SW 1271 (cell line): ENCODE data around the gene CPS1.

Experiments used
- DNase-seq, 2 experiments: peaks; one replicate each; lab custom pipeline; 2025; lab: John Stamatoyannopoulos, UW

The CPS1 gene

DNA sequence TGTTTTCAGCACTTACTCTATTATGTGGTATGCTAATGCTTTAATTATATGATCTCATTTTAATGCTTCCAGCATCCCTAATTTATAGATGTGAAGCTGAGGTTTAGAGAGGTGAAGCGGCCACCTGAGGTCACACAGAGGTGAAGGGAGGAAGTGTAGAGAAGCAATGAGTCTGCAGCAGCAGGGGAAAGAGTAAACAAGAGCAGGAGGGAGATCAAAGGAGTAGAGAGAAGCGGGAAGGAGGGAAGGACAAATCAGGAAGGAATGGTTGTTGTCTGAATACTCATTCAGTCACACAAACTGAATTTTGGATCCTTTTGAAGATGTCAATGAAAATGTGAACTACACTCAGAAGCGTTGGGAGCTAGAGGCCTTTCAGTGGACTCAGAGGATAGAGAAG lies 130.0 kb downstream of the CPS1 start:
- no peak for DNase-seq

GRCh38 chr2:210687786-210688470 lies 131.5 kb downstream of the CPS1 start:
- no peak for DNase-seq

DNA sequence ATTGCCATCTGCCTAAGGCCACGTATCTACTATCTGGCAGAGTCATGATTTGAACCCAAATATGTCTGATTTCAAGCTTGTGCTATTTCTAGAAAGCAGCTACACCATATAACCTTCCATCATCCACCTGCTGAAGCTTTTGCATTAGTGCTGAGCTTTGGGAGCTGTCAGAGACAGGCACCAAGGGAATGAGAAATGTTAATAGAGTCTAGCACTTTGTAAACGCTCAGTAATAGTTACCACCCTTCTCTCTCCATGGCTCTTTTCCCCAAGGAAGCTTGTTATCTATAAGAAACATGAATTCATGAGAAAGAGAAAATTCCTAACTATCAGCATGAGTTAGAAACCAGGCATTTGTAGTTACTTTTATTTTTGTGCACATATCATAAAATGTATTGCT lies 151.5 kb downstream of the CPS1 start:
- no peak for DNase-seq

- DNase-seq = no peak
Observed at GRCh38 chr2:210713122-210713521, 156.7 kb downstream of the CPS1 start.

DNA sequence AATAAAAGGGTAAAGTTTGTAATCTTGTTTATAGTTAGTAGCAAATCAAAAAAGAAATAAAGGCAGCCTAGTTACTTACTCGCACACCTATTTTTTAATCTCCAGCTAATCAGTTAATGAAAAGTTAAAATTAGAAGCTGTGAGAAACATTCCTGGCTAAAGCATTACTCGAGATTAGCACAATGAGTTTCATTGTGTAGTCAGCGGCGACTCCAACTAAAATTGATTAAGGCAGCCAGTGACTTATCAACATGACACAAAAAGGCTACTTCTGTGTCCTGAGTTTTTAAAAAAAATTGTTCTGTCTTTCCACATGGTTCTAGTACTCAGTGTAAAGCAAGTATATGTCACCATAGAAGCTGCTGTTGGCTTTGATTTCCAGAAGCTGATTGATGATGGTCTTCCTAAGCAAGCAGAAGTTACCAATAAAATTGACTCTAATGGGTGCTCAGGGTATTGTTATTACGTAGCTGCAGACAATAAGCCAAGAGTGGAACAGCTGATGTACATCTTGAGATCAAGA lies 159.2 kb downstream of the CPS1 start:
- no peak for DNase-seq

GRCh38 chr2:210718503-210718902 lies 162.1 kb downstream of the CPS1 start:
- DNase-seq = no peak

GRCh38 chr2:210722092-210722491 lies 165.7 kb downstream of the CPS1 start:
- DNase-seq = no peak

- no peak for DNase-seq
Observed at GRCh38 chr2:210727549-210727948, 171.2 kb downstream of the CPS1 start.
